Mucosa of rectum (tissue), 2 donors: ENCODE measurements around the gene TRPV2.

Source experiments
- H3K27ac ChIP-seq, 2 donors: one replicate each; pipeline ENCODE4 v1.7.0; 2013; ENCODE audit warnings: inconsistent platforms in 2 of 2, low read depth in 2 of 2, low read length in 2 of 2
- H3K27me3 ChIP-seq, 2 donors: one replicate each; pipeline ENCODE4 v1.7.0; 2013; ENCODE audit warnings: low read length in 2 of 2; ENCODE audit not compliant: control insufficient read depth in 2 of 2, insufficient read depth in 2 of 2
- H3K36me3 ChIP-seq, 2 donors: one replicate each; pipeline ENCODE4 v1.7.0; 2013; ENCODE audit warnings: low read length in 2 of 2; ENCODE audit not compliant: control insufficient read depth in 2 of 2, insufficient read depth in 2 of 2
- H3K4me1 ChIP-seq, 2 donors: one replicate each; pipeline ENCODE4 v1.7.0; 2013; ENCODE audit warnings: low read length in 2 of 2, mild to moderate bottlenecking in 1 of 2; ENCODE audit not compliant: control insufficient read depth in 2 of 2, insufficient read depth in 2 of 2
- H3K4me3 ChIP-seq, 2 donors: one replicate each; pipeline ENCODE4 v1.7.0; 2013; ENCODE audit warnings: low read length in 2 of 2
- H3K9ac ChIP-seq, 2 donors: one replicate each; pipeline ENCODE4 v1.7.0; 2013; ENCODE audit warnings: low read length in 2 of 2, low read depth in 1 of 2, mild to moderate bottlenecking in 1 of 2
- H3K9me3 ChIP-seq, 2 donors: one replicate each; pipeline ENCODE4 v1.7.0; 2013; ENCODE audit warnings: low read length in 2 of 2; ENCODE audit not compliant: control insufficient read depth in 2 of 2
- donor health status: healthy.
- donor health status: Normal muscosa, but diverticular disease.

TRPV2 gene

GRCh38 chr17:16473044-16474011, 58.0 kb downstream of the TRPV2 start:
- peaks cover 0 to 3% of the 10 kb centered on the region in 2 donors for H3K36me3 ChIP-seq
- H3K4me1 ChIP-seq, result peaks cover 4 to 13% of the 10 kb centered on the region in 2 donors
- H3K27ac ChIP-seq, result no peak overlapping the region
- H3K4me3 ChIP-seq, result no peak overlapping the region
- no peaks in the 10 kb centered on the region for H3K27me3 ChIP-seq
- H3K9ac ChIP-seq, result no peak overlapping the region
- H3K9me3 ChIP-seq, result no peaks in the 10 kb centered on the region

GRCh38 chr17:16474012-16474725, 58.8 kb downstream of the TRPV2 start:
- Histone ChIP-seq H3K27ac (no peak overlapping the region), H3K36me3 (peaks cover 0 to 3% of the 10 kb centered on the region in 2 donors), H3K9me3 (no peaks in the 10 kb centered on the region), H3K4me3 (no peak overlapping the region), H3K9ac (no peak overlapping the region), H3K27me3 (no peaks in the 10 kb centered on the region), H3K4me1 (peaks cover 7 to 8% of the 10 kb centered on the region in 2 donors)

- no peak overlapping the region for H3K9ac ChIP-seq
- peaks cover 3 to 9% of the 10 kb centered on the region in 2 donors for H3K4me1 ChIP-seq
- no peaks in the 10 kb centered on the region for H3K9me3 ChIP-seq
- H3K27me3 ChIP-seq, result no peaks in the 10 kb centered on the region
- peaks cover 0 to 3% of the 10 kb centered on the region in 2 donors for H3K36me3 ChIP-seq
- no peak overlapping the region for H3K4me3 ChIP-seq
- no peak overlapping the region for H3K27ac ChIP-seq
These were observed 59.9 kb downstream of the TRPV2 start for GRCh38 chr17:16475179-16475704.

- Histone ChIP-seq H3K27ac (peak overlapping the region in 1 of 2 donors; percentile 52), H3K4me3 (no peak overlapping the region), H3K9me3 (no peaks in the 10 kb centered on the region), H3K4me1 (peaks cover 0 to 9% of the 10 kb centered on the region in 2 donors), H3K27me3 (no peaks in the 10 kb centered on the region), H3K9ac (no peak overlapping the region), H3K36me3 (no peaks in the 10 kb centered on the region)
These were observed 61.9 kb downstream of the TRPV2 start for GRCh38 chr17:16477255-16477654.

- Histone ChIP-seq H3K4me3 (no peak overlapping the region), H3K4me1 (peaks cover 0 to 9% of the 10 kb centered on the region in 2 donors), H3K9ac (no peak overlapping the region), H3K36me3 (no peaks in the 10 kb centered on the region), H3K27me3 (no peaks in the 10 kb centered on the region), H3K27ac (peak overlapping the region in 1 of 2 donors; percentile 52), H3K9me3 (no peaks in the 10 kb centered on the region)
These were observed 62.3 kb downstream of the TRPV2 start for GRCh38 chr17:16477666-16478065.

- Histone ChIP-seq H3K27ac (peak overlapping the region in 1 of 2 donors; percentile 34), H3K36me3 (peaks cover 0 to 4% of the 10 kb centered on the region in 2 donors), H3K4me3 (no peak overlapping the region), H3K4me1 (peaks cover 0 to 9% of the 10 kb centered on the region in 2 donors), H3K9me3 (no peaks in the 10 kb centered on the region), H3K27me3 (no peaks in the 10 kb centered on the region), H3K9ac (no peak overlapping the region)
These were observed 63.3 kb downstream of the TRPV2 start for GRCh38 chr17:16478649-16479048.

GRCh38 chr17:16479264-16479663, 63.9 kb downstream of the TRPV2 start:
- Histone ChIP-seq H3K27me3 (no peaks in the 10 kb centered on the region), H3K9me3 (no peaks in the 10 kb centered on the region), H3K9ac (no peak overlapping the region), H3K27ac (no peak overlapping the region), H3K36me3 (peaks cover 0 to 4% of the 10 kb centered on the region in 2 donors), H3K4me1 (peaks cover 1 to 9% of the 10 kb centered on the region in 2 donors), H3K4me3 (no peak overlapping the region)

- H3K27me3 ChIP-seq, result no peaks in the 10 kb centered on the region
- H3K36me3 ChIP-seq, result peaks cover 0 to 4% of the 10 kb centered on the region in 2 donors
- H3K27ac ChIP-seq, result no peak overlapping the region
- H3K9me3 ChIP-seq, result no peaks in the 10 kb centered on the region
- H3K4me3 ChIP-seq, result no peak overlapping the region
- H3K9ac ChIP-seq, result no peak overlapping the region
- peaks cover 16 to 18% of the 10 kb centered on the region in 2 donors for H3K4me1 ChIP-seq
These were observed 65.6 kb downstream of the TRPV2 start for GRCh38 chr17:16480995-16481394.

- Histone ChIP-seq H3K36me3 (peaks cover 0 to 4% of the 10 kb centered on the region in 2 donors), H3K27me3 (no peaks in the 10 kb centered on the region), H3K9ac (no peak overlapping the region), H3K4me3 (no peak overlapping the region), H3K9me3 (no peaks in the 10 kb centered on the region), H3K4me1 (peaks cover 28 to 31% of the 10 kb centered on the region in 2 donors), H3K27ac (no peak overlapping the region)
These were observed 66.9 kb downstream of the TRPV2 start for GRCh38 chr17:16482253-16482652.
